A673 (cell line): ENCODE measurements around the gene CAMK1D. TPM values are rescaled to one million over a fixed set of nuclear protein-coding genes. Genes with fewer than 3 reads are reported as not detected.
A peak's percentile ranks its signal among the peaks of the same experiment; 100 is the strongest.

Source experiments
- BruUV-seq: library from RNA; stranded (reverse); fragments of 400-500 nt; replicated peaks from 2 replicates; lab custom pipeline; 2021; lab: Mats Ljungman, UMichigan
- CTCF ChIA-PET: fragments of 300-600 bp; sonication (Branson Sonifier 250); formaldehyde crosslinking; loops from one replicate; lab custom pipeline; 2022; ENCODE audit warnings: antibody characterized with exemption; lab: Charles Lee
- POLR2A ChIA-PET: fragments of 300-600 bp; sonication (Branson Sonifier 250); formaldehyde crosslinking; loops from one replicate; lab custom pipeline; 2022; ENCODE audit warnings: antibody characterized with exemption; ENCODE audit not compliant: low non-redundant PET; lab: Charles Lee
- DNase-seq: peaks from one replicate; pipeline ENCODE4 v3.0.0-alpha.2; 2015; ENCODE audit warnings: low spot score
- H3K27ac ChIP-seq: fragments of 200-600 bp; sonication (generic); 2 replicates; pipeline ENCODE4 v1.5.1; 2016; ENCODE audit warnings: mixed run types, low read depth, mild to moderate bottlenecking, mixed read lengths, antibody characterized with exemption, low read length; ENCODE audit not compliant: poor library complexity, severe bottlenecking
- H3K27me3 ChIP-seq: fragments of 200-600 bp; sonication (generic); replicated peaks from 2 replicates; pipeline ENCODE4 v1.6.1; 2017; ENCODE audit warnings: mixed run types, low read depth, mild to moderate bottlenecking, mixed read lengths, antibody characterized with exemption, low read length; ENCODE audit not compliant: insufficient read depth, poor library complexity
- H3K36me3 ChIP-seq: fragments of 200-600 bp; sonication (generic); 2 replicates; pipeline ENCODE4 v1.6.1; 2016; ENCODE audit warnings: mixed run types, mild to moderate bottlenecking, mixed read lengths, antibody characterized with exemption, low read length; ENCODE audit not compliant: insufficient read depth, poor library complexity, severe bottlenecking
- H3K4me1 ChIP-seq: fragments of 200-600 bp; sonication (generic); 2 replicates; pipeline ENCODE4 v1.6.1; 2017; ENCODE audit warnings: mixed run types, mild to moderate bottlenecking, mixed read lengths, antibody characterized with exemption, low read length; ENCODE audit not compliant: insufficient read depth, poor library complexity, severe bottlenecking
- H3K4me3 ChIP-seq: fragments of 200-600 bp; sonication (generic); 2 replicates; pipeline ENCODE4 v1.5.1; 2016; ENCODE audit warnings: low read depth, mixed run types, mild to moderate bottlenecking, mixed read lengths, low read length; ENCODE audit not compliant: poor library complexity, severe bottlenecking
- H3K9me3 ChIP-seq: fragments of 200-600 bp; sonication (generic); 2 replicates; pipeline ENCODE4 v1.6.1; 2016; ENCODE audit warnings: mixed run types, low read depth, mild to moderate bottlenecking, mixed read lengths, antibody characterized with exemption, low read length; ENCODE audit not compliant: poor library complexity, severe bottlenecking
- CTCF ChIP-seq: fragments of 300-800, 200-600 bp; sonication (generic); conservative IDR thresholded peaks from 2 replicates; pipeline ENCODE4 v1.5.1; 2017; ENCODE audit warnings: low read depth, mild to moderate bottlenecking, antibody characterized with exemption, low read length, moderate library complexity, mixed read lengths
- EZH2 ChIP-seq: fragments of 200-600 bp; sonication (generic); IDR thresholded peaks from 2 replicates; pipeline ENCODE4 v1.6.1; 2017; ENCODE audit warnings: borderline replicate concordance, low read depth, mild to moderate bottlenecking, mixed read lengths, antibody characterized with exemption, low read length; ENCODE audit not compliant: poor library complexity, severe bottlenecking
- intact Hi-C: fragments of 100-400 bp; cut with micrococcal nuclease; formaldehyde crosslinking; loops from one replicate; pipeline ENCODE4 v1.10.0; 2022; ENCODE audit not compliant: unreplicated experiment
- total RNA-seq: library from RNA; stranded (reverse); gene quantifications from 2 replicates; pipeline ENCODE4 v1.2.3, GENCODE V29; 2021

CAMK1D gene
- total RNA-seq, 1 experiment from 2014 or later = 23.7 TPM

DNA sequence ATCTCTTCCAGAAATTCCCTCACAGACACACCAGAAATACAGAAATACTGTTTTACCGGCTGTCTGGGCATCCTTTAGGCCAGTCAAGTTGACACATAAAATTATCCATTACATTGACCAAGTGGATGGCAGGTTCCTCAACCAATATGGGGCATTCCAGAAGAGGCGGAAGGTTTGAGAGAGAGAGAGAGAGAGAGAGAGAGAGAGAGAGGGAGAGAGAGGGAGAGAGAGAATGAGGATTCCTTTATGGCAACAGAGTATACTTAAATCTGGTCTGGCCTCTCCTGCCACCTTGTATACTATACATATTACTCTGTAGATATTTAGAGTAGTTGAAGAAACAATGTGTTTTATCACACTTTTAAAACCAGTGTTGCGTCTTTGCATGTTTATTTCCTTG is 214.1 kb downstream of the CAMK1D start:
- intact Hi-C loops = no loop called here
- no peak for DNase-seq
- Histone ChIP-seq H3K27ac (no peak overlapping the region), H3K9me3 (no peaks in the 10 kb centered on the region), H3K4me3 (no peak overlapping the region), H3K4me1 (peaks cover 47% of the 10 kb centered on the region), H3K27me3 (no peaks in the 10 kb centered on the region), H3K36me3 (no peaks in the 10 kb centered on the region)
- BruUV-seq = no TSS peak
- CTCF ChIA-PET = no interaction called here
- TF ChIP-seq EZH2 (no peak), CTCF (no peak)
- POLR2A ChIA-PET = no interaction called here

- no peak for TF ChIP-seq EZH2
- TF ChIP-seq CTCF = no peak
- H3K27ac ChIP-seq = no peak overlapping the region
- CTCF ChIA-PET = no interaction called here
- H3K27me3 ChIP-seq = no peaks in the 10 kb centered on the region
- no peak overlapping the region for H3K4me3 ChIP-seq
- peaks cover 52% of the 10 kb centered on the region for H3K4me1 ChIP-seq
- no peaks in the 10 kb centered on the region for H3K9me3 ChIP-seq
- POLR2A ChIA-PET = no interaction called here
- intact Hi-C loops = no loop called here
- H3K36me3 ChIP-seq = no peaks in the 10 kb centered on the region
- no TSS peak for BruUV-seq
- DNase-seq = peak; percentile 39
Observed at GRCh38 chr10:12564173-12564572, 214.8 kb downstream of the CAMK1D start.

GRCh38 chr10:12566161-12567115 is 217.1 kb downstream of the CAMK1D start:
- no peak overlapping the region for H3K4me3 ChIP-seq
- CTCF ChIA-PET = no interaction called here
- H3K9me3 ChIP-seq = no peaks in the 10 kb centered on the region
- H3K4me1 ChIP-seq = peaks cover 52% of the 10 kb centered on the region
- TF ChIP-seq EZH2 (no peak), CTCF (no peak)
- peak; percentile 89 for DNase-seq
- no peaks in the 10 kb centered on the region for H3K27me3 ChIP-seq
- POLR2A ChIA-PET = no interaction called here
- intact Hi-C loops = no loop called here
- no peaks in the 10 kb centered on the region for H3K36me3 ChIP-seq
- BruUV-seq = no TSS peak
- H3K27ac ChIP-seq = peak overlapping the region; percentile 16
